Smooth muscle cell of the brain vasculature (primary cell): ENCODE measurements around the gene KXD1.
"Not testable (repeated sequence)": the region's sequence is repeated elsewhere in the genome, so short reads cannot be mapped to it uniquely, and the experiment has no call there.

Experiments used
- DNase-seq: peaks from one replicate; pipeline ENCODE4 v3.0.0-alpha.2; 2012; ENCODE audit warnings: low read depth, low spot score

Gene KXD1

GRCh38 chr19:18580311-18580710, 22.6 kb downstream of the KXD1 start:
- DNase-seq = no peak

- no peak for DNase-seq
These were observed 28.6 kb downstream of the KXD1 start for GRCh38 chr19:18586306-18586705.

- DNase-seq = no peak
These were observed 29.9 kb downstream of the KXD1 start for GRCh38 chr19:18587561-18587960.

GRCh38 chr19:18587962-18588610, 30.4 kb downstream of the KXD1 start:
- no peak for DNase-seq

- no peak for DNase-seq
These were observed 31.1 kb downstream of the KXD1 start, which contains the start of gene REX1BD for GRCh38 chr19:18588611-18589379. TSS of gene REX1BD (plus strand) at chr19:18588798. CDS start at chr19:18588802, 4 bp downstream.

- no peak for DNase-seq
These were observed 32.0 kb downstream of the KXD1 start for GRCh38 chr19:18589380-18590272.

- no peak for DNase-seq
These were observed 32.9 kb downstream of the KXD1 start for GRCh38 chr19:18590273-18591272.

- DNase-seq = no peak
These were observed 34.2 kb downstream of the KXD1 start for GRCh38 chr19:18591735-18592385.

- not testable (repeated sequence) for DNase-seq
These were observed 35.1 kb downstream of the KXD1 start for GRCh38 chr19:18592732-18593131.

- no peak for DNase-seq
These were observed 35.9 kb downstream of the KXD1 start for GRCh38 chr19:18593367-18594095.

GRCh38 chr19:18594096-18594823, 36.6 kb downstream of the KXD1 start:
- DNase-seq = no peak

- no peak for DNase-seq
These were observed 37.2 kb downstream of the KXD1 start for GRCh38 chr19:18594824-18595373.

GRCh38 chr19:18595475-18595874, 37.8 kb downstream of the KXD1 start:
- no peak for DNase-seq

- no peak for DNase-seq
These were observed 39.1 kb downstream of the KXD1 start for GRCh38 chr19:18596752-18597157.

- DNase-seq = no peak
These were observed 40.4 kb downstream of the KXD1 start for GRCh38 chr19:18597809-18598660.

- DNase-seq = no peak
These were observed 41.8 kb downstream of the KXD1 start for GRCh38 chr19:18599485-18599884.

GRCh38 chr19:18600692-18601397, 43.2 kb downstream of the KXD1 start:
- not testable (repeated sequence) for DNase-seq
